ENCODE measurements around the gene WDR59.

- TF ChIP-seq ZNF184 (tag by site-specific recombination; IDR thresholded peaks at IDR 0.05), result no peak
- no peak for TF ChIP-seq CTCF (tag by site-specific recombination; IDR thresholded peaks at IDR 0.05)
- no peak for TF ChIP-seq GLI4 (tag by site-specific recombination; IDR thresholded peaks at IDR 0.05)
- no peak for TF ChIP-seq PRDM1 (tag by site-specific recombination; IDR thresholded peaks at IDR 0.05)
- no peak for TF ChIP-seq ZNF513 (tag by site-specific recombination; IDR thresholded peaks at IDR 0.05)
- TF ChIP-seq REST (tag by site-specific recombination; IDR thresholded peaks at IDR 0.05), result no peak
- TF ChIP-seq ZNF426 (tag by site-specific recombination; IDR thresholded peaks at IDR 0.05), result no peak
These were observed 27.6 kb upstream of the WDR59 start for GRCh38 chr16:75012380-75013081.

Data from HEK293 (cell line).